Ramos (cell line): ENCODE data around the gene MTFMT.

Experiments
- in situ Hi-C: fragments of 300-500 bp; cut with MboI; formaldehyde crosslinking; loops from one replicate; pipeline ENCODE4 v1.14.3; 2022; ENCODE audit warnings: low sequenced_read_pairs; ENCODE audit not compliant: unreplicated experiment

MTFMT gene

DNA sequence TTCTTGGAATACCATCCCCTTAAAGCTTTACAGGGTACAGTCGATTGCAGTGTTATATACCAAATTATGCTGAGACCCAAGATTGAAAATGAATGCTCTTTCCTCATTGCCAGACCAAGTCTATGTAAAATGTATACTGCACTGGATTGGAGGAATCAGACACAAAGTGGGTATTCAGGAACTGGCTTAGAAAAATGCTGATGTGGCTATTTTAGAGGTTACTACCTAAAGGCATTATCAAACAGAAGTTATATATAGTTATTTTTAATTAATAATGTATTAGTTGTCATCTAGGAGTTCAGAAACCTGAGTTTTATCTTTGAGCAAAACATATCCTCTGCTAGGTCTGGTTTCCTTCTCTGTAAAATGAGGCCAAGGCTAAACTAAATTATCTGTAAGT lies 36.1 kb downstream of the MTFMT start:
- in situ Hi-C loops = no loop called here

DNA sequence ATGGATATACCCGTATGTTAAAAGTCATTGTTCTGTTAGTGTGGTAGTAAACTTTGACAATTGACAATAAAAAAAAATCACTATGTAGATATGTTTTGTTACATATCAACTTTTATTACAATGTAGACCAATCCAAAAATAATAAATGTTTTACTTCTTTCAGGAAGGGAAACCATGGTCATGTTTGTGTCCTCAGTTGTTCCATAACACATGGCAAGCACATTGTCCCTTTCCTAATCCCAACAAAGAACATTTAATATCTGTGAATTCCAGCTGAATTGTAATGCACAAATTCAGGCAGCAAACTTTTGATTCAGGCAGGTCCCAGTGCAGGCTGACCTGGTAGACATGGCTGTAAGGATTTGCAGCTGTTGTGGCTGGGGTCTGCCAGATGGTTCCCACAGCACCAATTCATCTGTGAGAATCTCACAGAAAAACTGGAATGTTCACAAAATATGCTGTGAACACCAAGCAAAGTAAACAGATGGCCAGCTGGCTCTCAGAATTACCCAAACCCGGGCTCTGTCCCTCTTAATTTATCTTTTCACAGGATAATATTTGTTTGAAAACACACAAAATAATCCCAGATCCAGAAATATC lies 37.8 kb downstream of the MTFMT start:
- in situ Hi-C loops = no loop called here

DNA sequence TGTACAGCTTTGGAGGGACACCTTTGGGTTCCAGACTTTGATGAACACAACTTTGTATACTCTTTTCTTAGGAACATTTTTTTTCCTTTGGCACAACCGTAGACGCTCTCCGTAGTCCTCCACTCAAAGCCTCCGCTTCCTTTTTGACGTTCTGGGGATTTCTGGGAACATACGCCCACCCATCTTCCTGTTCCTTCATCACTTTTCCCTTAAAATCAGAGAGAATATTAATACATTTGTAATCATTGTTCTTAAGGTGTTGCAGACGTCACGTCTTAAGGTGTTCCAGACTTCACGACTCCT lies 39.3 kb downstream of the MTFMT start:
- in situ Hi-C loops = no loop called here

DNA sequence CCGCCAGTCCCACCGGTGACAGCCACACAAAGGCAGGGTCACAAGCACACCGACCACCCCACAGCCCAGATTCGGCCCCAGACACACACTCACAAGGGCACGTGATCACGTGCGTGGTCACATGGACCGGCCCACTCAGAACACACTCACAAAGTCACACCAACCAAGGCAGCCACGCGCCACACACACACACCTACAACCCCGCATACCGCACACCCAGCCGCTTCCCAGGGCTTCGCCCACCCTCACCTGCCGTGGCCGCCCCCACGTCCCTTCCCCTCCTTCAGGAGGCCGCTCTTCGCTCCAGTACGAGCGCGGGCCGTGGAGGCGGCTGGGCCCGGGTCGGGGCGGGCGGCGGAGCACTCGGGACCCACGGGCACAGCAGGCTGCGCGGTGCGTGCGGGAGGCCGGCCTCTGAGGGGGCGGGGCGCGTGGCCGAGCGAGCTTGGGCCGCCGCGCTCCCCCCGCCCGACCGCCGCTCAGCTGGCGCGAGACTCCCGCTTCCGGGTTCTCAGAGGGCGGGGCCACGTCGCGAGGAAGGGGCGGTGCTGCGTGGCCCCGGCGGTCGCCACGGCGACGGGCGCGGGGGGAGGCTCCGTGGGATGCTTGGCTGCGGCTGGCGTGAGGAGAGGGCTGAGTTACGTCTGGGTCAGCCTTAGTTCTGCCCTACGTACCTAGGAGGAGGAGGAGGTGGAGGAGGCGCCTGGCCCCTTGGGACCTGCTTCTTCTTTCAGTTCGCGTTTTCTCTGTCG lies 39.8 kb downstream of the MTFMT start, which contains the start of gene SPG21:
SPG21 (minus strand) TSS at position 499 of the 752 bp plus-strand sequence. CDS start 6,345 bp downstream, outside the sequence.
- in situ Hi-C loops = no loop called here

DNA sequence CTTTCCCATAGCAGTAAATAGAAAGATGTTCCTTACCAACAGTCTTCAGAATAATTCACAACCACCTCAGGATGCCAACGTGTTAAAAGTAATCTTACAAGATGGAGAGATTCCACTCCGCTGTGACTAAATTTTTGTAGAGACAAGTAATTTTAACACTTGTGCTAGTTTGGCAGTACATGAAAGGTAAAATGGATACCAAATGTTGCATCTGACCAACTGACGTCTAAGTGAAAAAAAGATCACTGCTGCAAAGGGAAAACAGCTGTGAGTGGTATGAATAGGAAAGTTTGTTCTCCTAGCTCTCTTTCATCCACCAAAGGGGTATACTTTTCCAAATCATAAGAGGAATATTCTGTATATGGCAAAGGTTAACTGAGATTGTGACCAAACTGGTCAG lies 42.3 kb downstream of the MTFMT start:
- in situ Hi-C loops = no loop called here

DNA sequence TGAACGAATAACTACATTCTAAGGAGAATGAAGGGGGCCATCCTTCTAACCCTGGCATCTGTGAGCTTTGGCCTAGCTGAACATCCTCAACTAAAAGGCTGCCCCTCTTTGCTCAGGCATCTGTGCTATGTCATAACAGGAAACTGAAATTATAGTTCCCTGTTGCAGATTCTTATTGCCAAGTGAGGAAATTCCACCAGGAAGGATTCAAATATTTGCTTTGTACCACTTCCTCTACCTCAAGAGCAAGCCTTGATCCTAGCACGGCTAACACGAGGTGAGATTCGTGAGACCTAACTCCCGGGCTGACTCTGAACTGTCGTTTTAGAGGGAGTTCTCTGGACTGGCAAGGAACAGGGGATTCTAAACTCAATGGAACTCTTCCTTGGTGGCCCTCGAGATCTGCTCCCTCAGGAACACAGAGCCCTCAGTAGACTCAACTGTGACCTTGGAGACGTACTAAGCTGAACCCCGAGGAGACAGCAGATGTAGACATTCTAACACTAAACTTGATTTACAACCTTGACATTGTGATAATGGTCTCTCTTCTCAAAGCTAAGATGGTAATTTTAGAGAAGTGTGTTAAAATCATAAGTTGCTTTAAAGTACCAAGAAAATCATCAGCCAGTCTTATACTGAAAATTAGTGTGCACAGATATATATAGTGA lies 43.9 kb downstream of the MTFMT start:
- in situ Hi-C loops = no loop called here

DNA sequence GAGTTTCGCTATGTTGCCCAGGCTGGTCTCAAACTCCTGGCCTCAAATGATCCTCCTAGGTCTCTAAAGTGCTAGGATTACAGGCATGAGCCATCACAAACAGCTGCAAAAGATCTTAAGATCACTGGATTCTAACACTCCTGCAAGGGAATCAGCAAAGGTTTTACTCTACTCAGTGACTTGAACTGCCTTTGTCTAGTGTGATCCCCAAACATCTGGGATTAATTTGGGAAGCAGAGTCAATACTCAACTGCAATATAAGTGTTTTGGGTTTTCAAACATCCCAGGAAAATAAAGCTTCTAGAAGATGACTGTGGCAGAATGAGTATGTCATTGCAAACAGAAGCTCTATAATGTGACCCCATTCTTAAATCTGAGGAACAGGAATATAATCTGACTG lies 47.0 kb downstream of the MTFMT start:
- in situ Hi-C loops = no loop called here

DNA sequence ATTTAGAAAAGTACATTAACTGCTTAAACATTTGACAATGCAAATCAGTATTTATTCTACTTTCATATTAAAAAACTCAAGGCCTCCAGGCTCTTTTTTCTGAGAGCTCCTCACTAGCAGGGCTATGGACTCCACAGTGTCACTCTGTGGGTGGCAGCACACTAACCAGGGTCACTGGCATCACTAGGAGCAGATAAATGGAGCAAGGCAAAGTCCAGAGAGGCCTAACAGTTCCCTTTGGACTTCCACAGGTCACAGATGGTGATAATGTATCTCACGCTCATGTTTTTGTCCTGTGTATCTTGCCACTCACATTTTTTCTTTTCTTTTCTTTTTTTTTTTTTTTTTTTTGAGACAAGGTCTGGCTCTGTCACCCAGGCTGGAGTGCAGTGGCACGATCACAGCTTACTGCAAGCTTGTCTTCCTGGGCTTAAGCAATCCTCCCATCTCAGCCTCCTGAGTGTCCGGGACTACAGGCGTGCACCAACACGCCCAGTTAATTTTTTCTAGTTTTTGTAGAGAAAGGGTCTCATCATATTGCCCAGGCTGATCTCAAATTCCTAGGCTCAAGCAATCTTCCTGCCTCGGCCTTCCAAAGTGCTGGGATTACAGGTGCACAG lies 47.5 kb downstream of the MTFMT start:
- in situ Hi-C loops = no loop called here

DNA sequence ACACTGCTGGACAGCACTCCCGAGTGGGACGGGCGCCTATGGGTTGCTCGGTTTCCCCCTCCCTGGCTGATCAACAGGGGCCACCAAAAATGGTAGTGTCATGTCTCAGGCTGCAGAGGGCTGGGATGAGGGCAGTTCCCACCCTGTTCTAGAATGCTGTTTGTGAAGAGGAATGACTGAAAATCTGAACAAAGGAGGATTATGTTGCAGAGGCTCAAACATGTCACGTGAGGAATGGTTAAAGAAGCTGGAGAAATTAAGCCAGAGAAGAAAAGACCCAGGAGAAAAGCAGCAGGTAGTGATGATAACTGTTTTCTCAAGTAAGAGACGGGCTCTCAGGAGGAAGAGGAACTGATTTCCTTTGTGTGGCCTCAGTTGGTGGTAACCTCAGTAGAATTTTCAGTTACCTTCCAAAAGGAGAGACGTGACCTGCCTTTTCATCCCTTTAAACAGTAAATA lies 50.2 kb downstream of the MTFMT start:
- in situ Hi-C loops = no loop called here

DNA sequence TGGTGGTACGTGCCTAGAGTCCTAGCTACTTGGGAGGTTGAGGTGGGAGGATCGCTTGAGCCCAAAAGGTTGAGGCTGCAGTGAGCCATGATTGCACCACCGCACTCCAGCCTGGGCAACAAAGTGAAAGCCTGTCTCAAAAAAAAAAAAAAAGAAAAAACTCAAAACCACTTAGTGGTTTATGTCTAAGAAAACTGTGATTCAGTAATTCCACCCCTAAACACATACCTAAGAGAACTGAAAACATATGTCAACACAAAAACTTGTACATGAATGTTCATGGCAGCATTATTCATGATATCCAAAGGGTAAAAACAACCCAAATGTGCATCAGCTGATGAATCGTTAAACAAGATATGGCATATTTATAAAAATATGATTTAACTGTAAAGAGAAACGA lies 54.0 kb downstream of the MTFMT start:
- in situ Hi-C loops = no loop called here

DNA sequence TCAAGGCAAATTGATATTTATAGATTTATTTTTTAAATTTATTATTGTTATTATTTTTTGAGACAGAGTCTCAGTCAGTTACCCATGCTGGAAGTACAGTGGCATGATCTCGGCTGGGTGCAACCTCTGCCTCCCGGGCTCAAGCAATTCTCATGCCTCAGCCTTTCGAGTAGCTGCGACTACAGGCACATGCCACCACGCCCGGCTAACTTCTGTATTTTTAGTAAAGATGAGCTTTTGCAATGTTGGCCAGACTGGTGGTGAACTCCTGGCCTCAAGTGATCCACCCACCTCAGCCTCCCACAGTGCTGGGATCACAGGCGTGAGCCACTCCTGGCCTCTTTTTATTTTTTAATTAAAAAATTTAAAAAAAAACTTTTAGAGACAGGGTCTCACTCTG lies 58.7 kb downstream of the MTFMT start:
- in situ Hi-C loops = no loop called here

DNA sequence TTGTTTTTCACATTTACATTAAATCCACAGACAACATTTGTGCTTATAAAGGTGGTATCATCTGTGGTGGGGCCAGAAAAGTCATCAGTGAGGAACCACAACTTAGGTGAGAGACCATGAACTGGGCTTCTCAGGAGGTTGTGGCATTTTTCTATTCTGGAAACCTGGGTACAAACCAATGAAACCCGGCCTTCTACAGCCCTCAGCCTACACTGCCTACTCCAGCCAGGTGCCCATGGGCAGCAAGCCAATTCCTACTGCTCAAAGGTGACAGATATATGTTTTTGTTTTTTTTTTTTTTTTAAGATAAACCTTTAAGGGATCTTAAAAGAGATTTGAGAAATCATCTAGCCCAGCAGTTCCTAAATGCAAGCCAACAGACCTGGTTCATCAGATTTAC lies 60.0 kb downstream of the MTFMT start:
- in situ Hi-C loops = no loop called here

DNA sequence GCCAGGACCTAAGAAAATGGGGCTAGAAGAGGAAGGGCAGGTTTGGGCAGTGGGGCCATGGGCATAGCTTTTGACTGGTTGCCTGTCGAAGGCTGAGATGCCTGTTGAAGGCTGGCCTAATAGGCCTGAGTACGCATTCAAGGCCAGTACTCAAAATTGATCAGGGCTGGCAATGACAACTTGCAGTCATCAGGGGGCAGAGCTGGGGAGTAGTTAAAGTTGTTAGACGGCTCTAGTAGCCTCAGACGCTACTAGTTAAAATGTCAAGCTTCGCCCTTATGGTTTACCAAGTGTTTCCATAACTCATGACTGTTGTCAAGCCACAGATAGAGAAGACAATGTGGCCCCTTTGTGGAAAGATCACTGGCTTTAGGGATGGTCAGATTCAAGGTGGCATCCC lies 68.4 kb downstream of the MTFMT start:
- in situ Hi-C loops = no loop called here

DNA sequence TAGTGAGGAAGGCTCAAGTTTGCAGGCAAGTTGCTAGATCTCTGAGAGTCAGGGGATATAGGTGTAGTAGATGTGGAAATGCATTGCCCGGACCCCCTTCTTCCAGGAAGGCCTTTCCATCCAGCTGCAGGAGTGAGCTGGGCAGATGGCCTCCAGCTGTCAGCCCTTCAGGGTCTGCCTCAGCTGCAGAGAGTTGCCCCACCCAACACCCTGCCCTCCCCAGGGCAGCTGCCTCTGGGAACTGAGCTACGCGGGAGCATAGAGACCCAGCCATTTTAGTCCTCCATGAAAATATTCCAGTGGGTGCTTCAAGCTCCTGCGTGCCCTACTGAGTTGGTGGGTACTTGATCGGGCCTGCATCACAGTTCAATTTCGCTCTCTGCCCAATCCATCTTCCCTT lies 69.3 kb downstream of the MTFMT start:
- in situ Hi-C loops = no loop called here

DNA sequence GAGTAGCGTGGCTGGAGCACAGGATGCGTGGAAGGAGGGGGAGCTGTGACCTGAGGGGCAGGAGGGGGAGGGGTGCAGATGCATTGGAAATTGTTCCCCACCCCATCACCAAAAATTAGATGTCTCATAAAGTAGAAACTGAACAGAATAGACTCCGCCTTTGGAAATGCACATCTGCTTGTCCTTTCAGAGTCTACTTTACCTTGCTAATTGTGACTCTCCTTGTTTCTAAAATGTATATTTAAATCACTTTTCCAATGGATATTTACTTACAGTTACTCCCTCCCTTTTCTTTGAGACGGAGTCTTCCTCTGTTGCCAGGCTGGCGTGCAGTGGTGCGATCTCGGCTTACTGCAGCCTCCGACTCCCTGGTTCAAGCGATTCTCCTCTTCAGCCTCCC lies 70.3 kb downstream of the MTFMT start:
- in situ Hi-C loops = no loop called here

DNA sequence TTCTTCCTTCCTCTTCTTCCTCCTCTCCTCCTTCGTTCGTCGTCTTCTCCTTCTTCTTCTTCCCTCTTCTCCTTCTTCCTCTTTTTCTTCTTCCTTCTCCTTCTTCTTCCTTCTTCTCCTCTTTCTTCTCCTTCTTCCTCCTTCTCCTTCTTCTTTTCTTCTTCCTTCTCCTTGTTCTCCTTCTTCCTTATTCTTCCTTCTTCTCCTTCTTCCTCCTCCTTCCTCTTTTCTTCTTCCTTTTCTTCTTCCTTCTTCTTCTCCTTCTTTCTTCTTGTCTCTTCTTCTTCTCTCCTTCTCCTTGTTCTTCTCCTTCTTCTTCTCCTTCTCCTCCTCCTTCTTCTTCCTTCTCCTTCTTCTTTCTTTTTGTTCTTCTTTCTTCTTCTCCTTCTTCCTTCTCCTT lies 75.0 kb downstream of the MTFMT start:
- in situ Hi-C loops = no loop called here

DNA sequence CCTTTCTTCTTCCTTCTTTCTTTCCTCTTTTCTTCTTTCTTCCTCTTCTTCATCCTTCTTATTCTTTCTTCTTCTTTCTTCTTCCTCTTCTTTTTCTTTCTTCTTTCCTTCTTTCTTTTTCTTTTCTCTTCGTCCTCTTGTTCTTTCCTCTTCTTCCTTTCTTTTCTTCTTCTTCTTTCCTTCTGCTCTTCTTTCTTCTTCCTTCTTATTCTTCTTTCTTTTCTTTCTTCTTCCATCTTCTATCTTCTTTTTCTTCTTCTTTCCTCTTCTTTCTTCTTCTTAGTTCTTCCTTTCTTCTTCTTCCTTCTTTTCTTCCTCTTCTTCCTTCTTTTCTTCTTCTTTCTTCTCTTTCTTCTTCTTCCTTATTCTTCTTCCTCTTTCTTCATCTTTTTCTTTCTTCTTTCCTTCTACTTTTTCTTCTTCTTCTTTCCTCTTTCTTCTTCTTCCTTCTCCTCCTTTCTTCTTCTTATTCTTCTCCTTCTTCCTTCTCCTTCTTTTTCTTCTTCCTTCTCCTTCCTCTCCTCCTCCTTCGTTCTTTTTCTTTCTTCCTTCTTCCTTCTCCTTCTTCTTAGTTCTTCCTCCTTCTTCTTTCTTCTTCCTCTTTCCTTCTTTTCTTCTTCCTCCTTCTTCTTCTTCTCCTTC lies 77.5 kb downstream of the MTFMT start:
- in situ Hi-C loops = no loop called here
